K562 (cell line): ENCODE results near the gene PLAAT4. TPM values are rescaled to one million over a fixed set of nuclear protein-coding genes. Genes with fewer than 3 reads are reported as not detected.

Experiments
- HNRNPH1 ChIP-seq: fragments of 200-400 bp; formaldehyde crosslinking; optimal IDR thresholded peaks from 2 replicates; pipeline ENCODE3; 2017; ENCODE audit warnings: low read depth, mild to moderate bottlenecking, low read length, moderate library complexity
- NFE2L1 ChIP-seq: fragments of 450-650 bp; IDR thresholded peaks from 2 replicates; pipeline ENCODE4 v1.6.1; 2016; ENCODE audit warnings: missing genetic modification characterization, low read depth, mild to moderate bottlenecking, missing compliant biosample characterization, moderate library complexity, borderline replicate concordance
- PHB2 ChIP-seq: fragments of 450-650 bp; IDR thresholded peaks from 2 replicates; pipeline ENCODE4 v1.6.1; 2017; ENCODE audit warnings: low read depth
- RHOXF2B ChIP-seq: fragments of 250-450 bp; sonication (Bioruptor Pico); conservative IDR thresholded peaks from 2 replicates; pipeline ENCODE4 v1.5.1; 2021
- SMARCA4 ChIP-seq: fragments of 450-650 bp; IDR thresholded peaks from 2 replicates; pipeline ENCODE4 v1.6.1; 2016
- SMC3 ChIP-seq: conservative IDR thresholded peaks from 2 replicates; pipeline ENCODE4 v1.6.1; 2011; ENCODE audit warnings: low read depth, low read length, improper control_type of control experiment; ENCODE audit not compliant: insufficient read depth
- STAT5A ChIP-seq: IDR thresholded peaks from 2 replicates; pipeline ENCODE4 v1.6.1; 2012; ENCODE audit warnings: low read length, inconsistent platforms, borderline replicate concordance
- TAF1 ChIP-seq: IDR thresholded peaks from 2 replicates; pipeline ENCODE4 v1.6.1; 2011; ENCODE audit warnings: mild to moderate bottlenecking, low read length, moderate library complexity; ENCODE audit not compliant: insufficient read depth, control insufficient read depth, severe bottlenecking; ENCODE audit errors: extremely low read depth
- TCFL5 ChIP-seq: fragments of 250-450 bp; sonication (Bioruptor Pico); conservative IDR thresholded peaks from 2 replicates; pipeline ENCODE4 v1.6.1; 2021; ENCODE audit warnings: mild to moderate bottlenecking, moderate library complexity, matching md5 sums
- ZNF121 ChIP-seq: sonication (generic); formaldehyde crosslinking; conservative IDR thresholded peaks from 2 replicates; pipeline ENCODE4 v1.8.0; 2022; ENCODE audit warnings: missing genetic modification reagents
- ZNF3 ChIP-seq: fragments of 250-450 bp; sonication (Bioruptor Pico); IDR thresholded peaks from 2 replicates; pipeline ENCODE4 v1.5.0; 2021; ENCODE audit warnings: mild to moderate bottlenecking, moderate library complexity
- ZNF668 ChIP-seq: fragments of 250-450 bp; sonication (Bioruptor Pico); IDR thresholded peaks from 2 replicates; pipeline ENCODE4 v1.8.0; 2022; ENCODE audit warnings: mild to moderate bottlenecking, inconsistent platforms
- ZNF778 ChIP-seq: fragments of 450-650 bp; formaldehyde crosslinking; IDR thresholded peaks from 2 replicates; pipeline ENCODE4 v1.4.0; 2020; ENCODE audit warnings: mild to moderate bottlenecking, moderate library complexity
- polyA plus RNA-seq, 8 experiments: library from polyadenylated mRNA; depleted of rRNA in 4 of 8; stranded (reverse) in 5 of 8; unstranded in 3 of 8; fragments of >200 nt; fragmentation: Nextera tagmentation in 2 of 8; fragmentation: Illumina TruSeq in 1 of 8; extraction: Ambion mirVana in 2 of 8; extraction: Trizol in 1 of 8; gene quantifications; 2 replicates each; pipeline versions ENCODE4 v1.2.1 to v1.2.3, GENCODE V29; 2011 to 2014; ENCODE audit warnings: inconsistent platforms in 1 of 8, missing spikeins in 1 of 8
- total RNA-seq, 7 experiments: library from RNA; depleted of rRNA in 6 of 7; stranded (reverse); fragments of >200 nt in 6 of 7; fragmentation: Illumina TruSeq in 2 of 7; extraction: Trizol in 2 of 7; gene quantifications; 2 replicates each; pipeline versions ENCODE4 v1.2.1 to v1.2.3, GENCODE V29; 2011 to 2021; ENCODE audit warnings: low replicate concordance in 1 of 7
- TF ChIP-seq, protein P1 (sequence below): fragments of 200-800 bp; sonication (Bioruptor generic); IDR thresholded peaks from 2 replicates; pipeline ENCODE4 v1.6.1; 2017; ENCODE audit warnings: missing genetic modification characterization, missing compliant biosample characterization
- TF ChIP-seq, protein P2 (sequence below): sonication (generic); formaldehyde crosslinking; IDR thresholded peaks from 2 replicates; pipeline ENCODE4 v1.8.0; 2022; ENCODE audit warnings: mild to moderate bottlenecking, missing genetic modification reagents
- TF ChIP-seq, protein P3 (sequence below): sonication (generic); formaldehyde crosslinking; IDR thresholded peaks from 2 replicates; pipeline ENCODE4 v1.8.1; 2023; ENCODE audit warnings: mild to moderate bottlenecking, missing genetic modification reagents
- TF ChIP-seq, protein P4 (sequence below): fragments of 250-450 bp; sonication (Bioruptor Pico); IDR thresholded peaks from 2 replicates; pipeline ENCODE4 v1.8.0; 2021; ENCODE audit warnings: mild to moderate bottlenecking, moderate library complexity

PLAAT4 gene
- total and polyA plus RNA-seq, 9 of the 15 experiments (the other 6 are each of a cell fraction or from before 2014, with no cell fraction given) = 0.54 to 3.0 (median 1.3) TPM; not detected in 1

DNA sequence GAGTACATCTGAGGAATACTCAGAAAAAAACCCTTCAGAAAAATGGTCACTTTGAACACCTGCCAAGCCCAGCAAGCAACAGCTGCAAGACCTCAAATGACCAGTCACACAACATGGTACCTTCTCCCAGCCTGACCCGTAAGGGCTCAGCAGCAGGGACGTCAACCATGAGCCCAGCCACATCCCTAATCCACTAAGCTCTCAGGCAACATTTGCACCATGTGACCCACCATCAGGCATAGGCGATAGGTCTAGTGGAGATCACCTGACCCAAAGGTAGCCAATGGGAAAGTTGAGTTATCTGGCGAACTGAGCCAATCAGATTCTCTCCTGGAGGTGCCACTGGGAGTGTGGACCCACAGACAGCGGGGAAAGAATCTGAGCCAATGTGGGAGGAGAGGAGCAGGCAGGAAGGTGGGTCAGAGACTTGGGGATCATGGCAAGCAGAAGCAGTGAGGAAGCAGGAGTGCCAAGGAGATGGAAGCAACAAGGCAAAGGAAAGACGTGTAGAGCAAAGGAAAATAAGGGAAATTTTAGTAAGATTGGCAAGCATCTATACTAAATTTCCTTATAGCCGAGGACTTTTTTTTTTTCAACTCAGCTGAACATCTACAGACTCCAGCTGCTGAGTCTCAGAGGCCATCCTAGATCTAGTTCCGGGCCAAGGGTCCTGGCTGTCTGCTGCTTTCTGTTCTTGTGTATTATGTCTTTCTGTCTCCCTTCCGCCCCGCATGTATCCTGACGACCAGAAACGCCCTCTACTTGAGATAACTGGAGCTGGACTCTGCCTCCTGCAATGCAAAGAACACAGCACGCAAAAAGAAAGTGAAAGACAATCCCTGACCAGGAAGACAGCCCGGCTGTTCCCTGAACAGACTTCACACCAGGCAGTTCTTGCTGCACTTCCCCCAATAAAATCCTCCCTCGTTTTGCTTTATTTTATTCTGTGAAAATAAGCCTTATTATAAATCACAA lies 37.6 kb downstream of the PLAAT4 start (continued):
- no peak for TF ChIP-seq STAT5A
- TF ChIP-seq PHB2 = no peak; the same call in 1 of the 2 replicates
- no peak for TF ChIP-seq ZNF778 (CRISPR knock-in tag)
- peak; percentile 35; the same call in 1 of the 2 replicates for TF ChIP-seq SMARCA4
- no peak for TF ChIP-seq ZNF3
- TF ChIP-seq HNRNPH1 = no peak
- TF ChIP-seq ZNF668 = no peak
- TF ChIP-seq, protein P1, sequence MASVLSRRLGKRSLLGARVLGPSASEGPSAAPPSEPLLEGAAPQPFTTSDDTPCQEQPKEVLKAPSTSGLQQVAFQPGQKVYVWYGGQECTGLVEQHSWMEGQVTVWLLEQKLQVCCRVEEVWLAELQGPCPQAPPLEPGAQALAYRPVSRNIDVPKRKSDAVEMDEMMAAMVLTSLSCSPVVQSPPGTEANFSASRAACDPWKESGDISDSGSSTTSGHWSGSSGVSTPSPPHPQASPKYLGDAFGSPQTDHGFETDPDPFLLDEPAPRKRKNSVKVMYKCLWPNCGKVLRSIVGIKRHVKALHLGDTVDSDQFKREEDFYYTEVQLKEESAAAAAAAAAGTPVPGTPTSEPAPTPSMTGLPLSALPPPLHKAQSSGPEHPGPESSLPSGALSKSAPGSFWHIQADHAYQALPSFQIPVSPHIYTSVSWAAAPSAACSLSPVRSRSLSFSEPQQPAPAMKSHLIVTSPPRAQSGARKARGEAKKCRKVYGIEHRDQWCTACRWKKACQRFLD (CRISPR knock-in tag) = peak; percentile 93
- no peak for TF ChIP-seq TCFL5 (CRISPR knock-in tag)
- no peak for TF ChIP-seq TAF1
- no peak for TF ChIP-seq ZNF121 (CRISPR knock-in tag)
- no peak for TF ChIP-seq NFE2L1 (tag)
- TF ChIP-seq, protein P2, sequence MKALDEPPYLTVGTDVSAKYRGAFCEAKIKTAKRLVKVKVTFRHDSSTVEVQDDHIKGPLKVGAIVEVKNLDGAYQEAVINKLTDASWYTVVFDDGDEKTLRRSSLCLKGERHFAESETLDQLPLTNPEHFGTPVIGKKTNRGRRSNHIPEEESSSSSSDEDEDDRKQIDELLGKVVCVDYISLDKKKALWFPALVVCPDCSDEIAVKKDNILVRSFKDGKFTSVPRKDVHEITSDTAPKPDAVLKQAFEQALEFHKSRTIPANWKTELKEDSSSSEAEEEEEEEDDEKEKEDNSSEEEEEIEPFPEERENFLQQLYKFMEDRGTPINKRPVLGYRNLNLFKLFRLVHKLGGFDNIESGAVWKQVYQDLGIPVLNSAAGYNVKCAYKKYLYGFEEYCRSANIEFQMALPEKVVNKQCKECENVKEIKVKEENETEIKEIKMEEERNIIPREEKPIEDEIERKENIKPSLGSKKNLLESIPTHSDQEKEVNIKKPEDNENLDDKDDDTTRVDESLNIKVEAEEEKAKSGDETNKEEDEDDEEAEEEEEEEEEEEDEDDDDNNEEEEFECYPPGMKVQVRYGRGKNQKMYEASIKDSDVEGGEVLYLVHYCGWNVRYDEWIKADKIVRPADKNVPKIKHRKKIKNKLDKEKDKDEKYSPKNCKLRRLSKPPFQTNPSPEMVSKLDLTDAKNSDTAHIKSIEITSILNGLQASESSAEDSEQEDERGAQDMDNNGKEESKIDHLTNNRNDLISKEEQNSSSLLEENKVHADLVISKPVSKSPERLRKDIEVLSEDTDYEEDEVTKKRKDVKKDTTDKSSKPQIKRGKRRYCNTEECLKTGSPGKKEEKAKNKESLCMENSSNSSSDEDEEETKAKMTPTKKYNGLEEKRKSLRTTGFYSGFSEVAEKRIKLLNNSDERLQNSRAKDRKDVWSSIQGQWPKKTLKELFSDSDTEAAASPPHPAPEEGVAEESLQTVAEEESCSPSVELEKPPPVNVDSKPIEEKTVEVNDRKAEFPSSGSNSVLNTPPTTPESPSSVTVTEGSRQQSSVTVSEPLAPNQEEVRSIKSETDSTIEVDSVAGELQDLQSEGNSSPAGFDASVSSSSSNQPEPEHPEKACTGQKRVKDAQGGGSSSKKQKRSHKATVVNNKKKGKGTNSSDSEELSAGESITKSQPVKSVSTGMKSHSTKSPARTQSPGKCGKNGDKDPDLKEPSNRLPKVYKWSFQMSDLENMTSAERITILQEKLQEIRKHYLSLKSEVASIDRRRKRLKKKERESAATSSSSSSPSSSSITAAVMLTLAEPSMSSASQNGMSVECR = no peak
- TF ChIP-seq RHOXF2B (CRISPR knock-in tag) = no peak
- TF ChIP-seq, protein P3, sequence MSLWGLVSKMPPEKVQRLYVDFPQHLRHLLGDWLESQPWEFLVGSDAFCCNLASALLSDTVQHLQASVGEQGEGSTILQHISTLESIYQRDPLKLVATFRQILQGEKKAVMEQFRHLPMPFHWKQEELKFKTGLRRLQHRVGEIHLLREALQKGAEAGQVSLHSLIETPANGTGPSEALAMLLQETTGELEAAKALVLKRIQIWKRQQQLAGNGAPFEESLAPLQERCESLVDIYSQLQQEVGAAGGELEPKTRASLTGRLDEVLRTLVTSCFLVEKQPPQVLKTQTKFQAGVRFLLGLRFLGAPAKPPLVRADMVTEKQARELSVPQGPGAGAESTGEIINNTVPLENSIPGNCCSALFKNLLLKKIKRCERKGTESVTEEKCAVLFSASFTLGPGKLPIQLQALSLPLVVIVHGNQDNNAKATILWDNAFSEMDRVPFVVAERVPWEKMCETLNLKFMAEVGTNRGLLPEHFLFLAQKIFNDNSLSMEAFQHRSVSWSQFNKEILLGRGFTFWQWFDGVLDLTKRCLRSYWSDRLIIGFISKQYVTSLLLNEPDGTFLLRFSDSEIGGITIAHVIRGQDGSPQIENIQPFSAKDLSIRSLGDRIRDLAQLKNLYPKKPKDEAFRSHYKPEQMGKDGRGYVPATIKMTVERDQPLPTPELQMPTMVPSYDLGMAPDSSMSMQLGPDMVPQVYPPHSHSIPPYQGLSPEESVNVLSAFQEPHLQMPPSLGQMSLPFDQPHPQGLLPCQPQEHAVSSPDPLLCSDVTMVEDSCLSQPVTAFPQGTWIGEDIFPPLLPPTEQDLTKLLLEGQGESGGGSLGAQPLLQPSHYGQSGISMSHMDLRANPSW (CRISPR knock-in tag) = no peak
- TF ChIP-seq, protein P4, sequence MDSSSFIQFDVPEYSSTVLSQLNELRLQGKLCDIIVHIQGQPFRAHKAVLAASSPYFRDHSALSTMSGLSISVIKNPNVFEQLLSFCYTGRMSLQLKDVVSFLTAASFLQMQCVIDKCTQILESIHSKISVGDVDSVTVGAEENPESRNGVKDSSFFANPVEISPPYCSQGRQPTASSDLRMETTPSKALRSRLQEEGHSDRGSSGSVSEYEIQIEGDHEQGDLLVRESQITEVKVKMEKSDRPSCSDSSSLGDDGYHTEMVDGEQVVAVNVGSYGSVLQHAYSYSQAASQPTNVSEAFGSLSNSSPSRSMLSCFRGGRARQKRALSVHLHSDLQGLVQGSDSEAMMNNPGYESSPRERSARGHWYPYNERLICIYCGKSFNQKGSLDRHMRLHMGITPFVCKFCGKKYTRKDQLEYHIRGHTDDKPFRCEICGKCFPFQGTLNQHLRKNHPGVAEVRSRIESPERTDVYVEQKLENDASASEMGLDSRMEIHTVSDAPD (CRISPR knock-in tag) = no peak
- no peak for TF ChIP-seq SMC3
